DND-41 (cell line): ENCODE measurements around the gene MICU1.

ENCODE experiments used
- EZH2 ChIP-seq: IDR thresholded peaks from 3 replicates; pipeline ENCODE4 v1.6.1; 2012; ENCODE audit warnings: borderline replicate concordance, low read depth, mild to moderate bottlenecking, moderate library complexity, low read length, inconsistent platforms; ENCODE audit not compliant: severe bottlenecking
- TF ChIP-seq, protein P1 (sequence below): IDR thresholded peaks from 2 replicates; pipeline ENCODE4 v1.5.1; 2012; ENCODE audit warnings: borderline replicate concordance, low read length, moderate library complexity, mild to moderate bottlenecking; ENCODE audit not compliant: poor library complexity, severe bottlenecking; ENCODE audit errors: extremely low read depth

DNA sequence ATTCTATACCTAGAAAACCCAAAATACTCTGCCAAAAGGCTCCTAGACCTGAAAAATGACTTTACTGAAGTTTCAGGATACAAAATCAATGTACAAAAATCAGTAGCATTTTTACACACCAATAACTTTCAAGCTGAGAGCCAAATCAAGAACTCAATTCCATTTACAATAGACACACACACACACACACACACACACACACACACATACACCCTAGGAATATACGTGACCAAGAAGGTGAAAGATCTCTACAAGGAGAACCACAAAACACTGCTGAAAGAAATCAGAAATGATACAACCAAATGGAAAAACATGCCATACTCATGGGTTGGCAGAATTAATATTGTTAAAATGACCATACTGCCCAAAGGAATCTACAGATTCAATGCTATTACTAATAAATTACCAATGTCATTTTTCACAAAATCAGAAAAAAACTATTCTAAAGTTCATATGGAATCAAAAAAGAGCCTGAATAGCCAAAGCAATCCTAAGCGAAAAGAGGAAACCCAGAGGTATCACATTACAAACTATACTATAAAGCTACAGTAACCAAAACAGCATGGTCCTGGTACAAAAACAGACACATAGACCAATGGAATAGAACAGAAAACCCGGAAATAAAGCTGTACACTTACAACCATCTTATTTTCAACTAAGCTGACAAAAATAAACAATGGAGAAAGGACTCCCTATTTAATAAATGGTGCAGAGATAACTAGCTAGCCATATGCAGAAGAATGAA is 122.0 kb downstream of the MICU1 start:
- TF ChIP-seq, protein P1, sequence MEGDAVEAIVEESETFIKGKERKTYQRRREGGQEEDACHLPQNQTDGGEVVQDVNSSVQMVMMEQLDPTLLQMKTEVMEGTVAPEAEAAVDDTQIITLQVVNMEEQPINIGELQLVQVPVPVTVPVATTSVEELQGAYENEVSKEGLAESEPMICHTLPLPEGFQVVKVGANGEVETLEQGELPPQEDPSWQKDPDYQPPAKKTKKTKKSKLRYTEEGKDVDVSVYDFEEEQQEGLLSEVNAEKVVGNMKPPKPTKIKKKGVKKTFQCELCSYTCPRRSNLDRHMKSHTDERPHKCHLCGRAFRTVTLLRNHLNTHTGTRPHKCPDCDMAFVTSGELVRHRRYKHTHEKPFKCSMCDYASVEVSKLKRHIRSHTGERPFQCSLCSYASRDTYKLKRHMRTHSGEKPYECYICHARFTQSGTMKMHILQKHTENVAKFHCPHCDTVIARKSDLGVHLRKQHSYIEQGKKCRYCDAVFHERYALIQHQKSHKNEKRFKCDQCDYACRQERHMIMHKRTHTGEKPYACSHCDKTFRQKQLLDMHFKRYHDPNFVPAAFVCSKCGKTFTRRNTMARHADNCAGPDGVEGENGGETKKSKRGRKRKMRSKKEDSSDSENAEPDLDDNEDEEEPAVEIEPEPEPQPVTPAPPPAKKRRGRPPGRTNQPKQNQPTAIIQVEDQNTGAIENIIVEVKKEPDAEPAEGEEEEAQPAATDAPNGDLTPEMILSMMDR = no peak
- no peak for TF ChIP-seq EZH2
